Common myeloid progenitor, CD34-positive (primary cell): ENCODE measurements around the gene GABRA4.

Experiments used
- CTCF ChIA-PET: fragments of 350-600 bp; sonication (Branson Sonifier 250); formaldehyde crosslinking; loops from one replicate; lab custom pipeline; 2021; ENCODE audit warnings: antibody characterized with exemption; lab: Charles Lee
- POLR2A ChIA-PET: fragments of 350-600 bp; sonication (Branson Sonifier 250); formaldehyde crosslinking; loops from one replicate; lab custom pipeline; 2021; ENCODE audit warnings: antibody characterized with exemption; lab: Charles Lee
- DNase-seq, 3 donors: peaks; one replicate each; pipeline versions ENCODE4 v3.0.0 to v3.0.0-alpha.2; 2013
- H3K27ac ChIP-seq, 2 experiments: 1 replicate in 1 of 2; 2 replicates in 1 of 2; pipeline ENCODE4 v1.7.0; 2013; ENCODE audit warnings: inconsistent platforms in 2 of 2, low read length in 2 of 2, mild to moderate bottlenecking in 2 of 2, low read depth in 1 of 2, moderate library complexity in 1 of 2; ENCODE audit not compliant: severe bottlenecking in 2 of 2, insufficient read depth in 1 of 2, poor library complexity in 1 of 2
- H3K27me3 ChIP-seq, 5 experiments: replicated peaks in 2 of 5; 1 replicate in 3 of 5; 2 replicates in 2 of 5; pipeline versions ENCODE4 v1.6.1 to v1.7.0; 2013; ENCODE audit warnings: low read length in 4 of 5, mild to moderate bottlenecking in 2 of 5, moderate library complexity in 2 of 5, inconsistent platforms in 1 of 5; ENCODE audit not compliant: insufficient read depth in 5 of 5, control insufficient read depth in 4 of 5
- H3K36me3 ChIP-seq, 4 experiments: 1 replicate in 2 of 4; 2 replicates in 2 of 4; pipeline versions ENCODE4 v1.6.1 to v1.7.0; 2013; ENCODE audit warnings: low read length in 3 of 4, control low read depth in 1 of 4, mild to moderate bottlenecking in 1 of 4; ENCODE audit not compliant: control insufficient read depth in 4 of 4, insufficient read depth in 4 of 4
- H3K4me1 ChIP-seq, 4 experiments: 1 replicate in 3 of 4; 2 replicates in 1 of 4; pipeline versions ENCODE4 v1.6.1 to v1.7.1; 2013; ENCODE audit warnings: low read length in 3 of 4, mild to moderate bottlenecking in 3 of 4, control low read depth in 1 of 4, inconsistent platforms in 1 of 4, moderate library complexity in 1 of 4; ENCODE audit not compliant: control insufficient read depth in 4 of 4, insufficient read depth in 4 of 4; ENCODE audit errors: control extremely low read depth in 1 of 4
- H3K4me3 ChIP-seq, 7 experiments: 1 replicate in 4 of 7; 2 replicates in 3 of 7; pipeline versions ENCODE4 v1.5.1 to v1.7.0; 2013; ENCODE audit warnings: mild to moderate bottlenecking in 7 of 7, low read length in 6 of 7, moderate library complexity in 6 of 7, inconsistent platforms in 2 of 7, low read depth in 2 of 7, control low read depth in 1 of 7; ENCODE audit not compliant: insufficient read depth in 4 of 7, control insufficient read depth in 1 of 7; ENCODE audit errors: extremely low read depth in 1 of 7
- H3K9me3 ChIP-seq, 5 experiments: 1 replicate in 4 of 5; 2 replicates in 1 of 5; pipeline versions ENCODE4 v1.6.1 to v1.7.1; 2013; ENCODE audit warnings: low read length in 4 of 5, mild to moderate bottlenecking in 2 of 5, inconsistent platforms in 1 of 5, low read depth in 1 of 5, moderate library complexity in 1 of 5; ENCODE audit not compliant: control insufficient read depth in 4 of 5, insufficient read depth in 2 of 5; ENCODE audit errors: control extremely low read depth in 1 of 5
- WGBS: methylation state at CpG from one replicate; pipeline ENCODE4 v1.1.5; 2013; ENCODE audit not compliant: insufficient coverage; 5-methylcytosine and 5-hydroxymethylcytosine counted together

Gene GABRA4

GRCh38 chr4:46874811-46875210, 118.6 kb downstream of the GABRA4 start:
- ChIA-PET POLR2A (no interaction called here), CTCF (no interaction called here)
- no CpG with 5 or more reads among the region's 1 CpG for WGBS

DNA sequence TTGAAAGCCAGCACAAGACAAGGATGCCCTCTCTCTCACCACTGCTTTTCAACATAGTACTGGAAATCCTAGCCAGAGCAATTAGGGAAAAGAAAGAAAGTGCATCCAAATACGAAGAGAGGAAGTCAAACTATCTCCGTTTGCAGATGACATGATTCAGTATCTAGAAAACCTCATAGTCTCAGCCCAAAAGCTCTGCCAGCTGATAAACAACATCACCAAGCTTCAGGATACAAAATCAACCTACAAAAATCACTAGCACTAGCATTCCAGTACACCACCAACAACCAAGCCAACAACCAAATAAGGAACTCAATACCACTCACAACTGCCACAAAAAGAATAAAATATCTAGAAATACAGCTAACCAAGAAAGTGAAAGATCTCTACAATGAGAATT, 123.0 kb downstream of the GABRA4 start:
- Histone ChIP-seq H3K4me3 (no peak overlapping the region), H3K9me3 (no peaks in the 10 kb centered on the region), H3K27ac (no peak overlapping the region), H3K4me1 (peaks cover 0 to 13% (median 0%) of the 10 kb centered on the region in 4 experiments), H3K36me3 (no peaks in the 10 kb centered on the region), H3K27me3 (no peaks in the 10 kb centered on the region)
- no CpG with 5 or more reads among the region's 2 CpGs for WGBS
- POLR2A ChIA-PET: no interaction called here
- CTCF ChIA-PET: interaction anchor here (0.8 kb wide), 1 partner anchor 18 kb away, joined by 3 read pairs; no protein-coding TSS in a partner anchor
- DNase-seq: peak; percentile 11 to 69 (median 39)

More at GRCh38 chr4:46874811-46875210, 118.6 kb downstream of the GABRA4 start:
- Histone ChIP-seq H3K27ac (no peak overlapping the region), H3K36me3 (no peaks in the 10 kb centered on the region), H3K27me3 (no peaks in the 10 kb centered on the region), H3K4me1 (peaks cover 0 to 16% (median 0%) of the 10 kb centered on the region in 4 experiments), H3K4me3 (no peak overlapping the region), H3K9me3 (no peaks in the 10 kb centered on the region)
- DNase-seq: peak; percentile 56 to 91 (median 77)
